Stomach (tissue), 9 donors: Measurements from ENCODE around the gene EXT2. TPM values are rescaled to one million over a fixed set of nuclear protein-coding genes. Genes with fewer than 3 reads are reported as not detected.
A peak's percentile ranks its signal among the peaks of the same experiment; 100 is the strongest.

Source experiments
- DNase-seq, 2 donors: peaks; one replicate each; pipeline versions ENCODE4 v3.0.0 to v3.0.0-alpha.2; 2013 to 2019
- H3K27ac ChIP-seq, 5 donors: fragments of 200-600 bp in 4 of 5; sonication (generic) in 4 of 5; one replicate each; pipeline ENCODE4 v1.5.1; 2013 to 2019; ENCODE audit warnings: mild to moderate bottlenecking in 1 of 5, moderate library complexity in 1 of 5
- H3K27me3 ChIP-seq, 3 donors: fragments of 200-600 bp; sonication (generic); one replicate each; pipeline ENCODE4 v1.5.1; 2017 to 2019; ENCODE audit warnings: mixed run types in 1 of 3
- H3K36me3 ChIP-seq, 4 donors: fragments of 200-600 bp; sonication (generic); 1 replicate in 3 of 4; 2 replicates in 1 of 4; pipeline ENCODE4 v1.5.1; 2016 to 2019
- H3K4me1 ChIP-seq, 4 donors: fragments of 200-600 bp; sonication (generic); one replicate each; pipeline ENCODE4 v1.5.1; 2016 to 2019
- H3K4me3 ChIP-seq, 4 donors: fragments of 200-600 bp; sonication (generic) in 3 of 4; one replicate each; pipeline ENCODE4 v1.5.1; 2016 to 2019; ENCODE audit warnings: mild to moderate bottlenecking in 1 of 4
- H3K9me3 ChIP-seq, 4 donors: fragments of 200-600 bp; sonication (generic); one replicate each; pipeline ENCODE4 v1.5.1; 2016 to 2019
- EP300 ChIP-seq: sonication (generic); formaldehyde crosslinking; IDR thresholded peaks from one replicate; pipeline ENCODE4 v1.6.1; 2017; ENCODE audit warnings: antibody characterized with exemption
- POLR2A ChIP-seq, 4 donors: fragments of 450-650 bp; IDR thresholded peaks; one replicate each; pipeline ENCODE4 v1.6.1; 2016; ENCODE audit warnings: antibody characterized with exemption in 4 of 4, control low read depth in 2 of 4, mild to moderate bottlenecking in 1 of 4, moderate library complexity in 1 of 4
- POLR2AphosphoS5 ChIP-seq, 3 donors: sonication (generic); formaldehyde crosslinking; IDR thresholded peaks; one replicate each; pipeline ENCODE4 v1.6.1; 2016; ENCODE audit warnings: antibody characterized with exemption in 3 of 3
- WGBS, 5 donors: extraction: QIAGEN DNeasy Blood & Tissue Kit in 3 of 5; methylation state at CpG; one replicate each; pipeline versions ENCODE4 v1.1.5 to v1.1.7; 2013 to 2018; 5-methylcytosine and 5-hydroxymethylcytosine counted together
- intact Hi-C: fragments of 100-400 bp; cut with DNase I; formaldehyde crosslinking; loops from one replicate; pipeline ENCODE4 v1.15.1; 2023; ENCODE audit warnings: low total_unique reads
- polyA plus RNA-seq, 3 donors: library from polyadenylated mRNA; stranded (reverse); fragments of 200-250 nt; gene quantifications; one replicate each; pipeline ENCODE4 v1.2.3, GENCODE V29; 2013
- total RNA-seq, 5 donors: library from RNA; depleted of rRNA; stranded (reverse); fragments of >200 nt; gene quantifications; one replicate each; pipeline versions ENCODE4 v1.1.0 to v1.2.3, GENCODE V29; 2014 to 2016
- TF ChIP-seq, protein P1 (sequence below), 7 experiments: fragments of 450-650 bp in 4 of 7; fragments of 200-600 bp in 3 of 7; sonication (generic) in 3 of 7; IDR thresholded peaks; one replicate each; pipeline ENCODE4 v1.5.1; 2016 to 2019; ENCODE audit warnings: antibody characterized with exemption in 7 of 7, control low read depth in 2 of 7, mild to moderate bottlenecking in 1 of 7
- donor health status: healthy with polysubstance abuse.
- donor health status: Bipolar disorder and iron deficiency.
- donor health status: healthy.

Gene EXT2
- total and polyA plus RNA-seq, 8 donors: 10.5 to 93.8 (median 16.0) TPM

DNA sequence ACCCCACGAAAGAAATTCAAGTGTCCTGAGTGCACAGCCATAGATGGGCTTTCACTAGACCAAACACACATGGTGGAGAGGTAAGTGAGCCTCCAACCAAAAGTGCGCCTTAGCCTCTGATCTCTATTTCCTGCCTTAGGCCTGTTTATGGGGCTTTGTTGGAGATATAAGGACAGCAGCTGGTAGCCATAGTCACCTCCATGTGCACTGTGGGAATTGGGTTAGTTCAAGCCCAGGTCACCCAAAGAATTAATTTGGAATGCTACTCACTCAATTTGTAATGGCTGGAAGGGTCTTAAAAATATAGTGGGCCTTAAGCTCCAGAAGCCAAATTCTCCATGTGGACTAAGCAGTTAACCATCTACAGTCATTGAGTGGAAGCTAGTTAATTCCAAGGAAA lies 140.8 kb downstream of the EXT2 start:
- Histone ChIP-seq H3K9me3 (no peaks in the 10 kb centered on the region), H3K4me3 (no peak overlapping the region), H3K27ac (peak overlapping the region in 1 of 5 donors; percentile 50), H3K36me3 (peaks cover 5 to 41% (median 34%) of the 10 kb centered on the region in 4 donors), H3K4me1 (peaks cover 0 to 4% (median 0%) of the 10 kb centered on the region in 4 donors), H3K27me3 (no peaks in the 10 kb centered on the region)
- TF ChIP-seq POLR2A (IDR thresholded peaks at IDR 0.05): no peak
- TF ChIP-seq POLR2AphosphoS5 (IDR thresholded peaks at IDR 0.05): no peak
- no peak for TF ChIP-seq EP300
- TF ChIP-seq, protein P1, sequence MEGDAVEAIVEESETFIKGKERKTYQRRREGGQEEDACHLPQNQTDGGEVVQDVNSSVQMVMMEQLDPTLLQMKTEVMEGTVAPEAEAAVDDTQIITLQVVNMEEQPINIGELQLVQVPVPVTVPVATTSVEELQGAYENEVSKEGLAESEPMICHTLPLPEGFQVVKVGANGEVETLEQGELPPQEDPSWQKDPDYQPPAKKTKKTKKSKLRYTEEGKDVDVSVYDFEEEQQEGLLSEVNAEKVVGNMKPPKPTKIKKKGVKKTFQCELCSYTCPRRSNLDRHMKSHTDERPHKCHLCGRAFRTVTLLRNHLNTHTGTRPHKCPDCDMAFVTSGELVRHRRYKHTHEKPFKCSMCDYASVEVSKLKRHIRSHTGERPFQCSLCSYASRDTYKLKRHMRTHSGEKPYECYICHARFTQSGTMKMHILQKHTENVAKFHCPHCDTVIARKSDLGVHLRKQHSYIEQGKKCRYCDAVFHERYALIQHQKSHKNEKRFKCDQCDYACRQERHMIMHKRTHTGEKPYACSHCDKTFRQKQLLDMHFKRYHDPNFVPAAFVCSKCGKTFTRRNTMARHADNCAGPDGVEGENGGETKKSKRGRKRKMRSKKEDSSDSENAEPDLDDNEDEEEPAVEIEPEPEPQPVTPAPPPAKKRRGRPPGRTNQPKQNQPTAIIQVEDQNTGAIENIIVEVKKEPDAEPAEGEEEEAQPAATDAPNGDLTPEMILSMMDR (IDR thresholded peaks at IDR 0.05): no peak
- no peak for DNase-seq
- 96 to 100% (median 97%) methylated on average over 2 of the region's 2 CpGs for WGBS, 5 donors
- intact Hi-C loops: no loop called here

DNA sequence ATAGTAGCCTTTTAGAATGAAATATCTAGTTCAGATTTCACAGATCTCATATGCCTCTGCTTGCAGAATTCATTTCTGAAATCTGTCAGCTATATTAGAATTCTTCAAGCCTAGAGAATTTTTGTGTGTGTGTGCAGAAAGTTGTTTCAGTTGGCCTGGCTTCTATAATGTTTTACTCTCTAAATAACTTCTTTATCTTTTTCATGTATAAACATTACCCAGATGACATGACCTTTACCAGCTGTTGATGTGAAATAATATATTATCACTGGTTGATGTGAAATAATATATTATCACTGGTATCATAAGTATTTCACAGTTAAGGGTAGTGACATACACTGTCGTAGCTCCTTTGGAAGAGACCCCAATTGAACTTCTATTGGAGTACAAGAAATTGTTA lies 141.7 kb downstream of the EXT2 start:
- Histone ChIP-seq H3K9me3 (no peaks in the 10 kb centered on the region), H3K4me3 (no peak overlapping the region), H3K27me3 (no peaks in the 10 kb centered on the region), H3K4me1 (peaks cover 0 to 4% (median 0%) of the 10 kb centered on the region in 4 donors), H3K27ac (no peak overlapping the region), H3K36me3 (peaks cover 5 to 47% (median 41%) of the 10 kb centered on the region in 4 donors)
- WGBS, 5 donors: 83 to 98% (median 93%) methylated on average over 1 of the region's 1 CpG
- intact Hi-C loops: no loop called here
- no peak for TF ChIP-seq POLR2AphosphoS5 (IDR thresholded peaks at IDR 0.05)
- no peak for TF ChIP-seq POLR2A (IDR thresholded peaks at IDR 0.05)
- TF ChIP-seq, protein P1 (IDR thresholded peaks at IDR 0.05): no peak
- TF ChIP-seq EP300: no peak
- no peak for DNase-seq

DNA sequence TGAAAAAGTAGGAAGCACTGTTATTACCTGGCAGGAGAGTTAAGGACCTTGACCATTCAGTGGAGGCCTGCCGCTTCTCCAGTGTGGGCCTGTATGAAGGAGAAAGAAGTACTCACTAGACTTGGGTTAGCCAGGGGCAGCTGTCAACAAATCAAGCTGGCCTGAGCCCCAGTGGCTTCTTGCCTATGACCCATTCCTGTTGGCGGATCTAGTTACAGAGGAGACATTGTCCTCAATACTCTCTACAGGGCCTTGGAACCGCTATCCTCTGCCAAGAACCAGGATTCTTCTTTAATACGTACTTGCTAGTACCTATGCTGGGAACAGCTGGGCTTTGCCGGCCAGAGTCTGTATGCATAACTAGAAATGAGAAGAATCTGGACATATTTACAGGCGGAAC lies 146.4 kb downstream of the EXT2 start:
- peaks cover 0 to 25% (median 0%) of the 10 kb centered on the region in 4 donors for H3K4me1 ChIP-seq
- 94 to 100% (median 96%) methylated on average over 6 of the region's 6 CpGs for WGBS, 5 donors
- no peak overlapping the region for H3K27ac ChIP-seq
- no peak for DNase-seq
- TF ChIP-seq POLR2AphosphoS5 (IDR thresholded peaks at IDR 0.05) (no peak), EP300 (no peak), POLR2A (IDR thresholded peaks at IDR 0.05) (no peak)
- TF ChIP-seq, protein P1 (IDR thresholded peaks at IDR 0.05): no peak
- H3K9me3 ChIP-seq: no peaks in the 10 kb centered on the region
- peaks cover 6 to 52% (median 40%) of the 10 kb centered on the region in 4 donors for H3K36me3 ChIP-seq
- intact Hi-C loops: no loop called here
- H3K4me3 ChIP-seq: no peak overlapping the region
- H3K27me3 ChIP-seq: no peaks in the 10 kb centered on the region

DNA sequence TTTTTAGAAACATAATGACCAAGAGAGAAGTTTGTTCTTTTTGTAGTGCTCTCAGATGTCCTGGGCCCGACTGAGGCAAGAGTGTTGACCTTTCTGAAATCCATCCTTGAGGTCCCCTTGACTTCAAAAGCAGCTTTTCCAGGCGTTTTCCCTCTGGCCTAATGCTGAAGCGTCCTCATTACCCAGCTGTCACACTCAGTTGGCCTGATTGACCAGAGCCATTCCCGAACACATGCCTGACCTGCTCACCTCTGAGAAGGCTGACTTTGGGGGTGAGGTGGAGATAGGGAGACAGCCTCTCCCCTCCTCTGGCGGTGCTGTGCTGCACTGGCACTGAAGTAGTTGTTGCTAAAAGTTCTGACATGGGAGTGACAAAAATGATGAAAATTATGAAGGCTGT lies 147.6 kb downstream of the EXT2 start:
- intact Hi-C loops: no loop called here
- WGBS, 5 donors: 69 to 79% (median 74%) methylated on average over 5 of the region's 5 CpGs
- H3K27ac ChIP-seq: no peak overlapping the region

More for the DNA sequence above, 147.6 kb downstream of the EXT2 start:
- TF ChIP-seq POLR2AphosphoS5 (IDR thresholded peaks at IDR 0.05) (no peak), EP300 (no peak), POLR2A (IDR thresholded peaks at IDR 0.05) (no peak)
- TF ChIP-seq, protein P1 (IDR thresholded peaks at IDR 0.05): no peak
- H3K4me1 ChIP-seq: peaks cover 0 to 27% (median 0%) of the 10 kb centered on the region in 4 donors
- H3K4me3 ChIP-seq: no peak overlapping the region
- no peaks in the 10 kb centered on the region for H3K9me3 ChIP-seq
- no peak for DNase-seq
- no peaks in the 10 kb centered on the region for H3K27me3 ChIP-seq
- peaks cover 6 to 44% (median 32%) of the 10 kb centered on the region in 4 donors for H3K36me3 ChIP-seq
